ENCODE measurements around the gene ERICH4. TPM values are rescaled to one million over a fixed set of nuclear protein-coding genes. Genes with fewer than 3 reads are reported as not detected.

Gene ERICH4
- not detected for total RNA-seq (2021; fragmentation: NEBNext Ultra II Directional; extraction: Animal tissue kit (Norgen Biotek cat#: 25700))
- long read RNA-seq: 0 reads

- no peak within 1 kb of the TSS for H3K27ac Mint-ChIP-seq
- no peaks in the 10 kb centered on the region for H3K9me3 Mint-ChIP-seq
- H3K36me3 Mint-ChIP-seq (ENCODE audit: low read depth): peaks cover 6% of the 10 kb centered on the region; the same call in 1 of the 2 replicates
- H3K4me1 Mint-ChIP-seq (ENCODE audit: low read depth): peaks cover 10% of the 10 kb centered on the region; the same call in 1 of the 2 replicates
- H3K4me3 Mint-ChIP-seq: no peak within 1 kb of the TSS
- peaks cover 28% of the 10 kb centered on the region for H3K27me3 Mint-ChIP-seq (ENCODE audit: insufficient read depth)
- no peak for DNase-seq
- no peak for TF ChIP-seq CTCF (IDR thresholded peaks at IDR 0.05)
Measured at GRCh38 chr19:41442473-41443355, at the start of gene ERICH4. TSS of gene ERICH4 (plus strand) at chr19:41443156. CDS start at chr19:41443170, 14 bp downstream.

- Mint-ChIP-seq H3K27me3 (ENCODE audit: insufficient read depth) (no peaks in the 10 kb centered on the region), H3K27ac (peak overlapping the region; percentile 12), H3K4me3 (no peak overlapping the region; the same call in 1 of the 2 replicates), H3K4me1 (ENCODE audit: low read depth) (peaks cover 36% of the 10 kb centered on the region), H3K36me3 (ENCODE audit: low read depth) (peaks cover 5% of the 10 kb centered on the region; the same call in 1 of the 2 replicates), H3K9me3 (no peaks in the 10 kb centered on the region)
- TF ChIP-seq CTCF (IDR thresholded peaks at IDR 0.05): no peak
- DNase-seq: no peak
Measured at GRCh38 chr19:41395355-41395754, 47.6 kb upstream of the ERICH4 start.

- Mint-ChIP-seq H3K4me3 (peak within 1 kb of the TSS; percentile 98), H3K9me3 (no peaks in the 10 kb centered on the region), H3K27ac (peak within 1 kb of the TSS; percentile 100), H3K4me1 (ENCODE audit: low read depth) (peaks cover 44% of the 10 kb centered on the region), H3K27me3 (ENCODE audit: insufficient read depth) (no peaks in the 10 kb centered on the region), H3K36me3 (ENCODE audit: low read depth) (no peaks in the 10 kb centered on the region)
- DNase-seq: peak; percentile 100
- 0 out of 2 replicates have a peak, but pooled peaks have one; percentile 11 for TF ChIP-seq CTCF (IDR thresholded peaks at IDR 0.05)
Measured at GRCh38 chr19:41397086-41398049, 45.6 kb upstream of the ERICH4 start, which contains the start of the genes BCKDHA and EXOSC5. TSS of gene BCKDHA (plus strand) at chr19:41397818. CDS start at chr19:41397828, 10 bp downstream. TSS of gene EXOSC5 (minus strand) at chr19:41397359. CDS start at chr19:41397328, 31 bp downstream.

GRCh38 chr19:41398050-41398418 lies 44.9 kb upstream of the ERICH4 start:
- H3K36me3 Mint-ChIP-seq (ENCODE audit: low read depth): no peaks in the 10 kb centered on the region
- H3K27ac Mint-ChIP-seq: peak overlapping the region; percentile 100
- H3K4me3 Mint-ChIP-seq: peak overlapping the region; percentile 98
- TF ChIP-seq CTCF (IDR thresholded peaks at IDR 0.05): no peak
- no peaks in the 10 kb centered on the region for H3K9me3 Mint-ChIP-seq
- peaks cover 44% of the 10 kb centered on the region for H3K4me1 Mint-ChIP-seq (ENCODE audit: low read depth)
- no peak for DNase-seq
- no peaks in the 10 kb centered on the region for H3K27me3 Mint-ChIP-seq (ENCODE audit: insufficient read depth)

- peak overlapping the region; percentile 98 for H3K4me3 Mint-ChIP-seq
- H3K27ac Mint-ChIP-seq: peak overlapping the region; percentile 100
- H3K27me3 Mint-ChIP-seq (ENCODE audit: insufficient read depth): no peaks in the 10 kb centered on the region
- no peak for DNase-seq
- no peaks in the 10 kb centered on the region for H3K36me3 Mint-ChIP-seq (ENCODE audit: low read depth)
- peaks cover 44% of the 10 kb centered on the region for H3K4me1 Mint-ChIP-seq (ENCODE audit: low read depth)
- no peaks in the 10 kb centered on the region for H3K9me3 Mint-ChIP-seq
- no peak for TF ChIP-seq CTCF (IDR thresholded peaks at IDR 0.05)
Measured at GRCh38 chr19:41398598-41398997, 44.4 kb upstream of the ERICH4 start.

Measured in HFFc6 (cell line).